GM12878 (cell line): ENCODE results near the gene STRN4. TPM values are rescaled to one million over a fixed set of nuclear protein-coding genes. Genes with fewer than 3 reads are reported as not detected.
A peak's percentile ranks its signal among the peaks of the same experiment; 100 is the strongest.

Source experiments
- CUX1 ChIP-seq: IDR thresholded peaks from 2 replicates; pipeline ENCODE4 v1.6.1; 2012; ENCODE audit warnings: improper control_type of control experiment, low read depth, low read length; ENCODE audit not compliant: insufficient replicate concordance
- IKZF1 ChIP-seq: fragments of 450-650 bp; conservative IDR thresholded peaks from 2 replicates; pipeline ENCODE4 v1.6.1; 2017; ENCODE audit warnings: antibody characterized with exemption, mild to moderate bottlenecking
- JUNB ChIP-seq: IDR thresholded peaks from 2 replicates; pipeline ENCODE4 v1.6.1; 2016; ENCODE audit warnings: antibody characterized with exemption, mild to moderate bottlenecking
- MEF2B ChIP-seq: fragments of 450-650 bp; IDR thresholded peaks from 2 replicates; pipeline ENCODE4 v1.6.1; 2018; ENCODE audit warnings: mild to moderate bottlenecking, moderate library complexity; ENCODE audit not compliant: partially characterized antibody, poor library complexity, severe bottlenecking
- PML ChIP-seq: IDR thresholded peaks from 2 replicates; pipeline ENCODE4 v1.6.1; 2012; ENCODE audit warnings: low read length, inconsistent platforms
- SMARCA5 ChIP-seq: fragments of 450-650 bp; IDR thresholded peaks from 2 replicates; pipeline ENCODE4 v1.6.1; 2017; ENCODE audit warnings: mild to moderate bottlenecking
- USF2 ChIP-seq: IDR thresholded peaks from 2 replicates; pipeline ENCODE4 v1.6.1; 2011; ENCODE audit warnings: low read depth, low read length, improper control_type of control experiment, borderline replicate concordance
- ZNF274 ChIP-seq: IDR thresholded peaks from one replicate; pipeline ENCODE4 v1.8.0; 2011; ENCODE audit not compliant: insufficient read length, insufficient read depth
- ZNF687 ChIP-seq: fragments of 450-650 bp; IDR thresholded peaks from 2 replicates; pipeline ENCODE4 v1.6.1; 2017; ENCODE audit warnings: mild to moderate bottlenecking, moderate library complexity
- polyA plus RNA-seq, 11 experiments: library from polyadenylated mRNA; depleted of rRNA in 4 of 11; unstranded in 6 of 11; stranded (reverse) in 5 of 11; fragments of >200 nt; fragmentation: Nextera tagmentation in 4 of 11; fragmentation: Illumina TruSeq in 1 of 11; extraction: Ambion mirVana in 4 of 11; extraction: Trizol in 1 of 11; gene quantifications; 1 replicate in 1 of 11; 2 replicates in 10 of 11; pipeline versions ENCODE4 v1.2.1 to v1.2.3, GENCODE V29; 2011 to 2016; ENCODE audit warnings: inconsistent platforms in 2 of 11, missing spikeins in 2 of 11, low read depth in 1 of 11
- total RNA-seq, 4 experiments: library from RNA; depleted of rRNA in 3 of 4; stranded (reverse); fragments of >200 nt in 3 of 4; fragmentation: Illumina TruSeq in 1 of 4; extraction: Trizol in 1 of 4; gene quantifications; 2 replicates each; pipeline versions ENCODE4 v1.2.1 to v1.2.3, GENCODE V29; 2013 to 2021
- TF ChIP-seq, protein P1 (sequence below): fragments of 450-650 bp; IDR thresholded peaks from 2 replicates; pipeline ENCODE4 v1.6.1; 2014; ENCODE audit warnings: mild to moderate bottlenecking
- TF ChIP-seq, protein P2 (sequence below): fragments of 150-350 bp; IDR thresholded peaks from 2 replicates; pipeline ENCODE4 v1.6.1; 2014; ENCODE audit warnings: mild to moderate bottlenecking, low read depth, low read length
- TF ChIP-seq, protein P3 (sequence below): fragments of 450-650 bp; IDR thresholded peaks from 2 replicates; pipeline ENCODE4 v1.6.1; 2017; ENCODE audit warnings: mild to moderate bottlenecking, low read depth, inconsistent platforms; ENCODE audit not compliant: poor library complexity, severe bottlenecking

The STRN4 gene
- total and polyA plus RNA-seq, 10 of the 15 experiments (the other 5 are each of a cell fraction or from before 2014, with no cell fraction given): 0.42 to 62.8 (median 22.5) TPM

GRCh38 chr19:46717034-46717715, 29.1 kb downstream of the STRN4 start, which contains the start of gene PRKD2 (continued):
- TF ChIP-seq, protein P1, sequence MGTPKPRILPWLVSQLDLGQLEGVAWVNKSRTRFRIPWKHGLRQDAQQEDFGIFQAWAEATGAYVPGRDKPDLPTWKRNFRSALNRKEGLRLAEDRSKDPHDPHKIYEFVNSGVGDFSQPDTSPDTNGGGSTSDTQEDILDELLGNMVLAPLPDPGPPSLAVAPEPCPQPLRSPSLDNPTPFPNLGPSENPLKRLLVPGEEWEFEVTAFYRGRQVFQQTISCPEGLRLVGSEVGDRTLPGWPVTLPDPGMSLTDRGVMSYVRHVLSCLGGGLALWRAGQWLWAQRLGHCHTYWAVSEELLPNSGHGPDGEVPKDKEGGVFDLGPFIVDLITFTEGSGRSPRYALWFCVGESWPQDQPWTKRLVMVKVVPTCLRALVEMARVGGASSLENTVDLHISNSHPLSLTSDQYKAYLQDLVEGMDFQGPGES: no peak
- no peak for TF ChIP-seq ZNF687
- TF ChIP-seq ZNF274: no peak
- TF ChIP-seq, protein P2, sequence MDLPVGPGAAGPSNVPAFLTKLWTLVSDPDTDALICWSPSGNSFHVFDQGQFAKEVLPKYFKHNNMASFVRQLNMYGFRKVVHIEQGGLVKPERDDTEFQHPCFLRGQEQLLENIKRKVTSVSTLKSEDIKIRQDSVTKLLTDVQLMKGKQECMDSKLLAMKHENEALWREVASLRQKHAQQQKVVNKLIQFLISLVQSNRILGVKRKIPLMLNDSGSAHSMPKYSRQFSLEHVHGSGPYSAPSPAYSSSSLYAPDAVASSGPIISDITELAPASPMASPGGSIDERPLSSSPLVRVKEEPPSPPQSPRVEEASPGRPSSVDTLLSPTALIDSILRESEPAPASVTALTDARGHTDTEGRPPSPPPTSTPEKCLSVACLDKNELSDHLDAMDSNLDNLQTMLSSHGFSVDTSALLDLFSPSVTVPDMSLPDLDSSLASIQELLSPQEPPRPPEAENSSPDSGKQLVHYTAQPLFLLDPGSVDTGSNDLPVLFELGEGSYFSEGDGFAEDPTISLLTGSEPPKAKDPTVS: no peak
- no peak for TF ChIP-seq CUX1
- TF ChIP-seq SMARCA5: no peak
- TF ChIP-seq MEF2B: no peak
- TF ChIP-seq PML: no peak
- TF ChIP-seq JUNB: no peak
- no peak for TF ChIP-seq USF2
- TF ChIP-seq, protein P3, sequence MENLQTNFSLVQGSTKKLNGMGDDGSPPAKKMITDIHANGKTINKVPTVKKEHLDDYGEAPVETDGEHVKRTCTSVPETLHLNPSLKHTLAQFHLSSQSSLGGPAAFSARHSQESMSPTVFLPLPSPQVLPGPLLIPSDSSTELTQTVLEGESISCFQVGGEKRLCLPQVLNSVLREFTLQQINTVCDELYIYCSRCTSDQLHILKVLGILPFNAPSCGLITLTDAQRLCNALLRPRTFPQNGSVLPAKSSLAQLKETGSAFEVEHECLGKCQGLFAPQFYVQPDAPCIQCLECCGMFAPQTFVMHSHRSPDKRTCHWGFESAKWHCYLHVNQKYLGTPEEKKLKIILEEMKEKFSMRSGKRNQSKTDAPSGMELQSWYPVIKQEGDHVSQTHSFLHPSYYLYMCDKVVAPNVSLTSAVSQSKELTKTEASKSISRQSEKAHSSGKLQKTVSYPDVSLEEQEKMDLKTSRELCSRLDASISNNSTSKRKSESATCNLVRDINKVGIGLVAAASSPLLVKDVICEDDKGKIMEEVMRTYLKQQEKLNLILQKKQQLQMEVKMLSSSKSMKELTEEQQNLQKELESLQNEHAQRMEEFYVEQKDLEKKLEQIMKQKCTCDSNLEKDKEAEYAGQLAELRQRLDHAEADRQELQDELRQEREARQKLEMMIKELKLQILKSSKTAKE: no peak
- peak; percentile 42; the same call in 1 of the 2 replicates for TF ChIP-seq IKZF1
